GM18873 (cell line): Measurements from ENCODE around the gene USP9Y.
"Not testable (repeated sequence)": the region's sequence is repeated elsewhere in the genome, so short reads cannot be mapped to it uniquely, and the experiment has no call there.

ENCODE experiments used
- ATAC-seq: cut with Tn5 transposase; IDR thresholded peaks from one replicate; pipeline ENCODE4 v1.9.1; 2021; ENCODE audit warnings: mild to moderate bottlenecking, moderate library complexity, moderate number of reproducible peaks; ENCODE audit not compliant: unreplicated experiment, low FRiP score

USP9Y gene

DNA sequence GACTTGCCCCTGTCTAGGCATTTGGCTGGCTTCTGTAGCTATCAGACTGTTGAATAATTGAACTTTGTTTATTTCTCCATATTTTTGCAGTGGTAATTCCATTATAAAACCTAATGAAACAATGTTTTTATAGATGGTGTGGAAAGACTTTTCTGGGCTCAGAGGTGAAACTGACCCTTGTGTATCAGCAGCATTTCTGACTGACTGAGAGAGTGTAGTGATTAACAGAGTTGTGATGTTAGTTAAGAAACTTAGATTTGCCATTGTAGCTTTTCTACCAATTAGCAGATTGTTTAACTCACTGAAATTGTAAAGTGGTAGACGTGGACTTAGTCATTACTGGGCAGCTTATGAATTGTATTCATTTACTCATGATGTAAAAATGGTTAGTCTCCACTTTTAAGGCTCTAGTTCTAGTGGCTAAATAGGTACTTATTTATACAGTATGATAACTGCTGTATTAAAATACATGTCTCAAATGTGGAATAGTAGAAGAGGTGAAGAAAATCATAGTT, at the start of gene USP9Y:
USP9Y (plus strand) TSS at position 51 of the 515 bp plus-strand sequence. CDS start 8,217 bp downstream, outside the sequence.
- no peak for ATAC-seq

GRCh38 chrY:12651621-12652036, 49.4 kb upstream of the USP9Y start:
- no peak for ATAC-seq

- no peak for ATAC-seq
These were observed 39.0 kb upstream of the USP9Y start for GRCh38 chrY:12661745-12662681.

DNA sequence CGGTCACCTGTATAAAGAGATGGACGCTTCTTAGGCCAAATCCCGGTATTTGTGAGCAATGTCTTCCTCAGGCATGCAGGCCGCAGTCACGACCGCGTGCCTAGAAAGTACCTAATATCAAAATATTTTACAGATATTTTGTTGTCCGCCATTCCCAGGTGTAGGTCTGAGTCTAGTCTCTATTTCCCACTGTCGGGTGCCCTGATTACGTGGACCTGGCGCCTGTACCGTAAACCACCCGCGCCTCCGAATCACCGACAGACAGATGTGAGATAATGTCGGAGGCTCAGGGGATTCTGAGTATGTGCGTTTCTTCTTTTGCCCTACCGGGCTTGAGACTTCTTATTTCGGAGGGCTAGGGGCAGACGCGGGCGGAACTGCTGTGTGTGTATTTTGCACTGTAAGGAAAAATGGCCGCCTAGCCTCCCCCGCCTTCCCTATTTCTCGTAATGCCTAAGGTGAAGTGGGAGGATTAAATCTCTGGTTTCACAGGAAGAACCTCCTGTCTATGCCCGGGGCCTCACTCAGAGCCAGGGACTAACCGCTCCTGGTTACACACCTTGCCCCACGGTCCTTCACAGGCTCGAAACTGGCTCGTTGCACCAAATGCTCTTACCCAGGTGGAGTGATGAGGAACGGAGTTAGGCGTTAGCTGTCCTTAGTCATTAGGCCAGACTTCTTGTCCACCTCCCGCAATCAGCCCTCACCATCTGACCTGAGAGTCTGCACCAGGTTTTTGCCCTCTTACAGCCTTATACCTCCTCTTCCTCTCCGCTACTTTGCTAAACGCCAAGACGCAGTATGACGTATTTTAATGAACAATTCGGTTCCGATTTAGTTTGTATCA, 38.1 kb upstream of the USP9Y start:
- ATAC-seq, result no peak

DNA sequence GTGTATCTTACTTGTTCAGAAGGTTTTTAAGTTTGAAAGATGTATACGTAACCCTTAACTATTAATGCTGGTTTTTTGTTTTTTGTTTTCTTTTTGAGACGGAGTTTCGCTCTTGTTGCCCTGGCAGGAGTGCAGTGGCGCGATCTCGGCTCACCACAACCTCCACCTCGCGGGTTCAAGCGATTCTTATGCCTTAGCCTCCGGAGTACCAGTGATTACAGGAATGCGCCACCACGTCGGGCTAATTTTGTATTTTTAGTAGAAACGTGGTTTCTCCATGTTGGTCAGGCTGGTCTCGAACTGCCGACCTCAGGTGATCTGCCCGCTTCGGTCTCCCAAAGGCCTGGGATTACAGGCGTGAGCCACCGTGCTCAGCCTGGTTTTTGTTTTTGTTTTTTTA, 37.2 kb upstream of the USP9Y start:
- not testable (repeated sequence) for ATAC-seq

DNA sequence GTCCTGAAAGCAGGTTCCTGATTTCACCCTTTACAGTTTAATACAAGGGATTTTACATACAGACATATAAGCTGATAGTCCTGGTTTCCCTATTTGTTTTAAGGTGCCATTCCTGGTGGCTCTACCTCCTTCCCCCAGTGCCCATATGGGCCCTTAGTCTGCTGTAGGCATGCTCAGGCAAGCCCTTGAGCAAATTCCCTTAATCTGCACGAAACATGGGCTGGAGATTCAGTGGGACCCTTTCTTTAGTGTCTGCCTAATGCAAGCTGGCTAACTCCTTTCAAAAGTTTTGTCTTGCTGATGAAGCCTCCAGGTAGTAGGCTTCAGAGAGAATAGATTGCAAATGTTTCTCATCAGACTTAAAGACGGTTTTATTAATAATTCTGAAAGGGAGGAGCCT, 22.9 kb upstream of the USP9Y start:
- ATAC-seq, result no peak

DNA sequence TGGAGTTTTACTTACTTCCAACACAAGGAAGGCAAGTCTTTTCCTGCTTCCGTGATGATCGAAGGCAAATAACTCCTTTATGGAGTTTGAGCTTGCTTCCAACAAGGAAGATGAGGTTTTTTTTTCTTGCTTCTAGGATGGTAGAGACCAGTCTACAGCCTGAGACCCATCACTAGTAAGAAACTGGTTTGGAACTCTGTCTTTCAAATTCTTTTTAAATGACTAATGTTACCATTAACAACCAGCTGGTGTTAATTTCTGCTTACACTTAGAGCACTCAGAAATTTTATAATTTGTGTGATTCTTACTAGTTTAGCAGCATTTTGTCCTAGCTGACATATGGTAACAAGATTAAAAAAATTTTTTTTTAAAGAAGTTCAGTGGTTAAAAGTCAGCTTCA, 19.5 kb upstream of the USP9Y start:
- ATAC-seq, result no peak

GRCh38 chrY:12688337-12688736, 12.7 kb upstream of the USP9Y start:
- no peak for ATAC-seq

DNA sequence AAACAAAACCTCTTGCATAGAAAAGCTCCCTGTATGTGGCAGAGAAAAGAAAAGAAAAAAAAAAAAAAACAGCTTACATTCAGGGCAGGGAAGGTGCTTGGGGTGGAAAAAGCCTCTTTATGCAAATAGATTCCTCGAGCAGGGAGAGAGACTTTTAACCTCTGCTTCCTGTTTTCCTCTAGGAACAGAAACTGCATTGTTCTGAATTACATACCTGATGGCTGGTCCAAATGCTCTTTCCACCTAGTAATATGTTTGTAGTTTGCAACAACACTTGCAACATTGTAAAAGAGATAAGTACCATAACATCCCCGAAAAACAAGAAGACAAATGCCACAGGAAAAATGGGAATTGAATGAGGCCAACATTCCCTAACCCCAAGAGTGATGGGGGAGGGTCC, 944 bp upstream of the USP9Y start:
- no peak for ATAC-seq

GRCh38 chrY:12702174-12702573, 1.1 kb downstream of the USP9Y start:
- ATAC-seq, result no peak

GRCh38 chrY:12710460-12710859, 9.4 kb downstream of the USP9Y start:
- no peak for ATAC-seq

- ATAC-seq, result no peak
These were observed 14.3 kb downstream of the USP9Y start for GRCh38 chrY:12715376-12715775.

- no peak for ATAC-seq
These were observed 28.7 kb downstream of the USP9Y start for GRCh38 chrY:12729746-12730145.

DNA sequence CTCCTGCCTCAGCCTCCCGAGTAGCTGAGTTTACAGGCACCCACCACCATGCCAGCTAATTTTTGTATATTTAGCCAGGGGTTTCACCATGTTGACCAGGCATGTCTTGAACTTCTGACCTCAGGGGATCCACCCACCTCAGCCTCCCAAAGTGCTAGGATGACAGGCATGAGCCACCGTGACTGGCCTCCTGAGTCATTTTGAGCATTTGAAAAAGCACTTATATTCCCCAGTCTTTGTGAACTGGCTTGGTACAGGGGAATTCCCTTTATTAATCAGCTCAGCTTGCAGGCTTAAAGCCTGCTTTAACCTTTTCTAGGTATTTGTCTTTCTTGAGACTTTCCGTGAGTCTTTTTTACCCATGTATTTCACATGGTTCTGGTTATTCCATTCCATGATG, 32.6 kb downstream of the USP9Y start:
- ATAC-seq, result no peak

DNA sequence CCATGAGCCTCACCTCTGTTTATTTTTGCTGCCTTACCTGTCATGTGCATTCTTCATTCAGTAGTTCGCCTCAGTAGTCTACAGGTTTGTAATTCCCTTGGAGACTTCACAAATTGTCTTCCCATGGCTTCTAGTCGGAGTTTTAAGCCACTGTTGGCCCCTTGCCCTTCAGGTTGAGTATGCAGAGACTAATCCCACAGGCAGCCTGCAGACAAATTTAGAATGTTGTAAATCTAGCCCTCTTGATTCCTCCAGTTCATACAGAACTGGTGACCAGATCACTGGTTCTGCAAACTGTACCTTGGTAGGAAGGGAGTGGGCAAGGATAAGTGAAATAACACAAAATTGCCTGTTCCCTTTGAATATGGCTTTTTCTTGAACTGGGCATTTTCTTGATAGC, 33.0 kb downstream of the USP9Y start:
- ATAC-seq, result no peak

- ATAC-seq, result no peak
These were observed 40.4 kb downstream of the USP9Y start for GRCh38 chrY:12741414-12741813.

DNA sequence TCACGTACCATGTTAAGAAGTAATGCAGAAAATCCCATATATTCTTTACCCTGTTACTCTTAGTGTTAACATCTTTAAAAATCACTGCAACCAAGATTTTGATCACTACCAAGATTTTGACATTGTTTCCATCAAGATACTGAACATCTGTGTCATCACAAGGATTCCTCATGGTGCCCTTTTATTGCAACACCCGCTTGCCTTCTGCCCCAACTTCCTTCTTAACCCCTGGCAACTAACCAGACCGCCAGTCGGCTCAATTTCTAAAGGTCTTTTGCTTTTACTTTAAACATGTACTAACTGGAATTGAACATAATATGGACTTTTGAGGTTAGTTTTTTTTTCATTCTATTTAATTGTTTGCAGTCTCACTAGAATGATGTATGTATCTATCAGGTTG, 41.7 kb downstream of the USP9Y start:
- ATAC-seq, result no peak

GRCh38 chrY:12744091-12744490, 43.1 kb downstream of the USP9Y start:
- no peak for ATAC-seq

DNA sequence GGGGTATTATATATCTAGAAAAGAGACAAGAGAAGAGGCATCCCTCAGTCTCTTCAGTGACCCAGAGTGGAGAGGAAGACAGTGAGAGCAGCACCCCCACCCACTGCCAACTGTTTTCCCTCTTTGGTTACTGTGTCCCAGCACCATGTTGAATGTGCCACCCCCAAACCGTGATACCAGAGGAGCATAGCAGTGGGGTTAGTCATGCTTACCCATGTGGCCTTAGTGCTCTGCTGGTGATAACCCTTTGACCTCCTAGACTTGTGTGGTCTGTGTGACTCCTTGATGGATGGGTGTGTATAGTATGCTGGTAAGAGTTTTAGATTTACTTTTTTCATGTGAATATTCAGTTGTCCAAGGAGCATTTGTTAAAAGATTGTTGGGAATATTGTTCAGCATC, 48.3 kb downstream of the USP9Y start:
- ATAC-seq, result no peak

DNA sequence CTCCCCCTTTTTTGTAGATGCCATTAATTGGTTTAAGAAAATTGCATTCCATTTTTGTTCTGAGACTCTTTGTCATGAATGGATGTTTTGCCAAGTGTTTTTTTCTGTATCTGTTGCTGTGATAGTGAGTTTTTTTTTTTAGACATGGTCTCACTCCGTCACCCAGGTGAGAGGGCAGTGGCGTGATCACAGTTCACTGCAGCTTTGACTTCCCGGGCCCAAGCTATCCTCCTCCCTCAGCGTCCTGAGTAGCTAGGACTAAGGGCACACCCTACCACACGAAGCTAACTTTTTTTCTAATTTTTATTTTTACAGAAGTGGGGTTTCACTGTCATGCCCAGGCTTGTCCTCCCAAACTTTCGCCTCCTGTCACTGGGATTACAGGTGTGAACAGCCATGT, 51.8 kb downstream of the USP9Y start:
- no peak for ATAC-seq

- no peak for ATAC-seq
These were observed 55.0 kb downstream of the USP9Y start for GRCh38 chrY:12756021-12756420.
